HFF-Myc (cell line): ENCODE data around the gene MYT1.
"Not testable (repeated sequence)": the region's sequence is repeated elsewhere in the genome, so short reads cannot be mapped to it uniquely, and the experiment has no call there.

ENCODE experiments used
- DNase-seq: peaks from one replicate; pipeline ENCODE4 v3.0.0-alpha.2; 2011; ENCODE audit warnings: low read depth; ENCODE audit errors: extremely low read depth
- H3K4me3 ChIP-seq: replicated peaks from 2 replicates; pipeline ENCODE4 v1.5.1; 2011; ENCODE audit warnings: low read depth, mild to moderate bottlenecking, control low read depth, low read length
- CTCF ChIP-seq: IDR thresholded peaks from 2 replicates; pipeline ENCODE4 v1.5.1; 2012; ENCODE audit warnings: mild to moderate bottlenecking, low read depth, low read length, control low read depth; ENCODE audit errors: missing control alignments

The MYT1 gene

GRCh38 chr20:64279826-64280459 is 115.7 kb downstream of the MYT1 start:
- H3K4me3 ChIP-seq, result no peak overlapping the region
- TF ChIP-seq CTCF, result no peak
- DNase-seq, result no peak

GRCh38 chr20:64280460-64280843 is 116.2 kb downstream of the MYT1 start:
- DNase-seq, result no peak

GRCh38 chr20:64283646-64284045 is 119.4 kb downstream of the MYT1 start:
- no peak for TF ChIP-seq CTCF
- DNase-seq, result no peak
- H3K4me3 ChIP-seq, result no peak overlapping the region

More at GRCh38 chr20:64280460-64280843, 116.2 kb downstream of the MYT1 start:
- no peak overlapping the region for H3K4me3 ChIP-seq
- TF ChIP-seq CTCF, result no peak

GRCh38 chr20:64285579-64286446 is 121.6 kb downstream of the MYT1 start:
- not testable (repeated sequence) for H3K4me3 ChIP-seq, DNase-seq
- TF ChIP-seq CTCF, result peak; percentile 72

GRCh38 chr20:64286447-64287263 is 122.4 kb downstream of the MYT1 start:
- not testable (repeated sequence) for DNase-seq, H3K4me3 ChIP-seq

- not testable (repeated sequence) for H3K4me3 ChIP-seq, DNase-seq
Observed at GRCh38 chr20:64287264-64287590, 123.0 kb downstream of the MYT1 start.
